ENCODE data around the gene CLMP.

CLMP gene

GRCh38 chr11:123052901-123053721, 141.9 kb downstream of the CLMP start:
- no peak for DNase-seq

DNA sequence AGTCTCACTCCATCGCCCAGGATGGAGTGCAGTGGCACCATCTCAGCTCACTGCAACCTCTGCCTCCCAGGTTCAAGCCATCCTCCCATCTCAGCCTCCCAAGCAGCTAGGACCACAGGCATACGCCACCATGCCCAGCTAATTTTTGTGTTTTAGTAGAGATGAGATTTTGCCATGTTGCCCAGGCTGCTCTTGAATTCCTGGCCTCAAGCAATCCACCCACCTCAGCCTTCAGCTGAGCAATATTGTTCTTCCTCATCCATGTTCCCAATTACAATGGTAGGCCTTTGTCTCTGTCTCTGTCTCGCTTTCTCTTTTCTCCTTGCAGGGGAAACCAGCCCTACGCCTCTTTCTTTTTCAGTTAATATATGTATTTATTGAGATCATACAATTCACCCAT, 143.4 kb downstream of the CLMP start:
- no peak for DNase-seq

- DNase-seq = no peak
These were observed 143.9 kb downstream of the CLMP start for GRCh38 chr11:123051146-123051545.

DNA sequence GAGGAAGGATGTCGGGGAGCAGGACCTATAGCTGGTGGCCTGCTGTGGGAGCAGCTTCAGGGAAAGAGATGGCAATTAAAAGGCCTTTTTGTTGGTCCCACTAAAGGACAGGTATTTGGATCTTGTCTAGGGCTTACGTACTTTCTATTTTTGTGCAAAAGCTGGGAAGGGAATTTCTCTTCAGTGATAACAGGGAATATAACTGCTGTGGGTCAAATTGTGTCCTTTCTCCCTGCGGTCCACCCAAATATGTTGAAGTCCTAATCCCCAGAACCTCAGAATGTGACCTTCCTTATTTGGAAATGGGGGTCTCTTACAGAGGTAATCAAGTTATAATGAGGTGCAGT, 147.1 kb downstream of the CLMP start:
- no peak for DNase-seq

DNA sequence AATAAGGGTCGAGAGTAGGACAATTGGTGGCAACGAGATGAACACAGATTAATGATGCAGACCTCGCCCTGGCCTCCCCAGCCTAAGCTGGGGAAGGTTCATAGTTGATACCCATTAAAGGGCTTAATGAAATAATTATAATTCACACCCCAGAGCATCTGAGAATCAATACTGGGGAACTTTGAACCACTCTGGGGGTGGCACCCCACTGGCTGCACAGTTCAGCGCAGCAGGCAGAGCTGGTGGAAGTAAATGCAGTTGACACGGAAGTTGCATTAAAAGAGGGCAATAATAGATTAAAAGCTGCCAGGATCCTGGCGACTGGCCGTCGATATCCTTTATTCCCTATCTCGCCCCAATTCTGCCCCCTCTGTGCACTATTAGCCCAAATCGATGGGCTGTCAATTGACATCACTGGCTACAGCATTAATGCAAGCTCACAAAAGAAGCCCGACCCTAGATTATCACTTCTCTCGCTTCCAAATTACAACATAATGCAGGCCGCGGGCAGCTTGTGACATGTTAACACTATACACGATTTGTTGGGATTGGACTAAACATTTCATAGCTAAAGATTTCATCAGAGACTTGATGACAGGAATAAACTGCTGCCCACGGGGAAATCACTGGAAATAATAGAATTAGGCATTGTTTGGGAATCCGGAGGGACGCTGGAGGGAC, 147.6 kb downstream of the CLMP start:
- no peak for DNase-seq

DNA sequence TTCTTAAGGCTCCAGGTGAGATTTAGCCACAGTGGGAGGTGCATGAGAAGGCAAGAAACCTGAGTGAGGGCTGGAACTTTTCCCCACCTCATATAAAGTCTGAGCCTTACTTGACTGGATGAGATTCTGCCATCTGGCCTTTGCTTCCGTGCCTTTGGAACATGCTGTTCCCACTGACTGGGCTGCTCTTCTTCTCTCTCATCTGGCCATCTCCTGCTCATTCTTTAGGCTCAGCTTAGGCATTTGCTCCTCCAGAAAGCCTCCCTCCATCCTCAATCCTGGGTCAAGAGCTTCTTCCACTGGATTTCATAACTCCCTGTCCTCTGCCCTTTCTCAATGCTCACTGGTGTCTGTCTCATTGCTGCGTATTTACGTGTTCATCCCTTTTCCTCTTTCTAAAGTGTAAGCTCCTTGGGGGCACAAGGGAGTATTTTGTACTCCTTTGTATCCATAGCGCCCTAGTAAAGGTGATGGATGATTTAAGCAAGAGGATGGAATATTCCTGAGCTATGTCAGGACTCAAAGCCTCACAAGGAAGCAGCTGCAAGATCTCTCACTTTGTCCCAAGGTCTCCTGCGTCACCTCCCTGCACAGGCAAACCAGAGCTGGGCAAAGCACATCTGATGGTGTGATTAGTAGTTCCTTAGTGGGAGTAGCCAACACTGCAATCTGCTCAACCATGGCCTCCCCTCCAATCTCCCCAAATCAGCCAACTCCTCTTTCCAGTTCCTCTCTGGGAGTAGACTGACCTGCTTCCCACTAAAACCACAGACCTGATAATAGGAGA, 148.4 kb downstream of the CLMP start:
- DNase-seq = no peak

DNA sequence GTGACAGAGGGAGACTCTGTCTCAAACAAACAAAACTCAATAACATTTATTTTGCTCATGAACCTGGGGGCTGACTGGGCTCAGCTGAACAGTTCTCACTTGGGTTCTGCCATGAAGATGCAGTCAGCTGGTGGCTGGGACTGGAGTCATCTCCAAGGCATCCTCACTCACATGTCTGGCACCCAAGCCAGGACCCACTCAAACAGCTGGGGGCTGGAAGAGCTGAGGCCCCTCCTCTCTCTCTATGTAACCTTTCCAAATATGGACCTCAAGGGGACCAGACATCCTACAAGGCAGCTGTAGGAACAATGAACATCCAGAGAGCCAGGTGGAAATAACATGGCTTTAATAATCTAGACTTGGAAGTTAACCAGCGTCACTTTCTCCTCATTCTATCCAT, 149.9 kb downstream of the CLMP start:
- DNase-seq = no peak

DNA sequence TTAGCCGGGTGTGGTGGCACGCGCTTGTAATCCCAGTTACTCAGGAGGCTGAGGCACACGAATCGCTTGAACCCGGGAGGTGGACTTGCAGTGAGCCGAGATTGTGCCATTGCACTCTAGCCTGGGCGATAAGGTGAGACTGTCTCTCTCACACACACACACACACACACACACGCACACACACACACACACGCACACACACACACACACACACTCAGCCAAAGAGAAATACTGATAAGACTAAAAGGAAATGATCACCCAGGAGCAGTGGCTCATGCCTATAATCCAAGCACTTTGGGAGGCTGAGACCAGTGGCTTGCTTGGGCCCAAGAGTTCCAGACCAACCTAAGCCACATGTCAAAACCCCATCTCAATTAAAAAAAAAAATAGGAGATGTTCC, 153.9 kb downstream of the CLMP start:
- DNase-seq = no peak

DNA sequence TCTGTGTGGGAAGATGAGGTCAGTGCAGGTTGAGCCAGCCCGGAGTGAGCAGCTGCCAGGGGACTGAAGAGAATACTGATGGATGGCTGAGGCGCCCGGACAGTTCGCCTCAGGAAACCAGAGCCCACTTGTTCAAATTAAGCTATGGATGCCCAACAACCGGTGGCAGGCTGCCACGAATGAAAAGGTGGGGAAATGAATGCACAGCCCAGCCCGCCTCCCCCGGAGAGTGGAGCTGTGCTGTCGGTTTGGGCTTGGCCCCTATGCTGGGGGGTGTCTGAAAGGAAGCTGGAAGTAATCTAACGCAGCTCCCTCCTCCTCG, 155.0 kb downstream of the CLMP start:
- no peak for DNase-seq

DNA sequence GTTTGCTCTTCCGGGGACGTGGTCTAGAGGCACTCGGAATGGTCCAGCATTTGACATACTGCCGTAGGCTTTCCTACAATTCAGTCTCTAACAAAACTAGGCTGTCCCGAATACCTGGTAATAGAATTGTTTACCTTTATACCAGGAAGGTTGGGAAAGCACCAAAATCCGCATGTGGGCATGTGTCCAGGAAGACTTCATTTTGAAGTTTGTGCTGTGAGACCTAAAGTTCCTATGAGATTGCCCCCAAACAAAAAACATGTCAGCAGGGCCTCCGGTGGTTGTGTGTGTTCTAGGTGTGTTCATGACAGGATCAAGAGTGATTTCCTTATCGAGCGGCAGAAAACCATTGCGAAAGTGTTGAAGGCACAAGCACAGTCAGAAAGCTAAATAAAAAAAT, 159.2 kb downstream of the CLMP start:
- no peak for DNase-seq

DNA sequence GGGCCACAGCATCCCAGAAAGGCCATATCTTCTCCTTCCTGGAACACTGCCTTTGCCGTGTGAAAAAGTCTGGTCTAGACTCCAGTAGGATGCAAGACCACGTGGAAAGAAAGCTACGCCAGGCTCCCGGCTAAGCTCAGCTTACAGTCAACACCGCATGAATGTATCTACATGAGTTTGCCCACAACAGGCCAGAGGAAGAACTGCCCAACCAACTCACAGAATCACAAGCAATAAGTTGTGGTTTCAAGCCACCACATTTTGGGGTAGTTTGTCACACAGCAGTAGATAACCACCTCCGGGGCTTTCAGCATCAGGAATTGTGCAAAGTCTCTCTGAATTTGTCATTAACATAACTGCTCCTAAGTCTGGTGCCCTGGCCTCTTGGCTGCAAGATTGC, 160.5 kb downstream of the CLMP start:
- DNase-seq = no peak

DNA sequence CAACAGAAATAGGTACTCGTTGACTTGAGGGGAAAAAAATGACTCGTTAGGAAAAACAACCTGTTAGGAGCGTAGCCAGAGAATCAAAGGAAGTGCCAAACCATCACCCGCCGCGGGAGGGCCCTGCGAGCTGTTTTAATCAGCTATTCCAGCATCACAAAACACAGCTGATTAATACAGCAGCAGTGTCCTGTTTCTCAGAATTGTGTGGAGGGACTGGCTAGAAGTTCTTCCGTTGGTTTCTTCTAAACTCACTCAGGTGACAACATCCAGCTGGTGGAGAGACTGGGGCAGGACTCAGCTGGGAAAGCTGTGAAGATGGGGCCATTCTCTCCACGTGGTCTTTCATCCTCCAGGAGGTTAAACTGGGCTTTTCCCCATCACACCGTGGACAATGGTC, 161.2 kb downstream of the CLMP start:
- DNase-seq = no peak

DNA sequence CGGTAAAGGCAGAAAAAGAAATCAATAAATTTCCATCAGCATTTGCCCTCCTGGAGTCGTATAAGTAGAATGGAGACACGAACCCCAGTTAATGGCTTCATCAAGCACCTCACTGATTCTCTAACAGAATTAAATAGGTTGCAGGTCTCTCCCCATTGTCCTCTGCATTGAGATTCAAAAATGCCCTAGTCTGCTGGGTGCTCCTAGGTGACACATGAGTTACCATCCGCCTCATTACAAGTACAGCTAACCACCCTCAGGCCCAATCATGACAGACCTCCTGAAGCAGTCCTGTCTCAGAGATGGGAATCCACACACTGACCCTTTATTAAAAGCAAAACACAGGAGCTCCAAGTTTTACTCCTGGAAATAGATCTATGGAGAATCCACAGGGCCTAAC, 164.5 kb downstream of the CLMP start:
- DNase-seq = no peak

- peak; percentile 81 for DNase-seq
These were observed 174.1 kb downstream of the CLMP start for GRCh38 chr11:123020968-123021367.
